GM12864 (cell line): ENCODE results near the gene CROCC.

Source experiments
- DNase-seq: peaks from one replicate; pipeline ENCODE4 v3.0.0-alpha.2; 2011; ENCODE audit warnings: low read depth
- H3K4me3 ChIP-seq: 2 replicates; pipeline ENCODE4 v1.5.1; 2011; ENCODE audit warnings: mild to moderate bottlenecking, low read depth, low read length, control low read depth
- CTCF ChIP-seq: IDR thresholded peaks from 2 replicates; pipeline ENCODE4 v1.5.1; 2011; ENCODE audit warnings: low read depth, mild to moderate bottlenecking, moderate library complexity, low read length, control low read depth, inconsistent platforms; ENCODE audit errors: missing control alignments

Gene CROCC

GRCh38 chr1:17018849-17019248, 97.1 kb downstream of the CROCC start:
- TF ChIP-seq CTCF, result no peak
- DNase-seq, result no peak
- no peak overlapping the region for H3K4me3 ChIP-seq

GRCh38 chr1:17020502-17020901, 98.8 kb downstream of the CROCC start:
- no peak overlapping the region for H3K4me3 ChIP-seq
- no peak for TF ChIP-seq CTCF
- DNase-seq, result no peak

- no peak for DNase-seq
- no peak for TF ChIP-seq CTCF
- H3K4me3 ChIP-seq, result no peak overlapping the region
Observed at GRCh38 chr1:17021896-17022295, 100.2 kb downstream of the CROCC start.
